Measurements from ENCODE around the gene ACHE.

Gene ACHE

GRCh38 chr7:100896732-100897608, 1.3 kb upstream of the ACHE start:
- no peak for DNase-seq (ENCODE audit: low read depth, low spot score)

GRCh38 chr7:100895956-100896731, 456 bp upstream of the ACHE start:
- no peak for DNase-seq (ENCODE audit: low read depth, low spot score)

- peak; percentile 46 for DNase-seq (ENCODE audit: low read depth, low spot score)
Observed at GRCh38 chr7:100894860-100895700, 608 bp downstream of the ACHE start.

- no peak for DNase-seq (ENCODE audit: low read depth, low spot score)
Observed at GRCh38 chr7:100893910-100894721, 1.6 kb downstream of the ACHE start.

- DNase-seq (ENCODE audit: low read depth, low spot score), result no peak
Observed at GRCh38 chr7:100893318-100893895, 2.3 kb downstream of the ACHE start.

- DNase-seq (ENCODE audit: low read depth, low spot score), result no peak
Observed at GRCh38 chr7:100892364-100893317, 3.0 kb downstream of the ACHE start.

GRCh38 chr7:100891568-100892247, 4.0 kb downstream of the ACHE start:
- DNase-seq (ENCODE audit: low read depth, low spot score), result no peak

GRCh38 chr7:100890653-100891567, 4.8 kb downstream of the ACHE start:
- DNase-seq (ENCODE audit: low read depth, low spot score), result no peak

- no peak for DNase-seq (ENCODE audit: low read depth, low spot score)
Observed at GRCh38 chr7:100888988-100889750, 6.5 kb downstream of the ACHE start, which contains the start of gene UFSP1. Gene UFSP1, minus strand, starts transcription at chr7:100889715. Its CDS starts 444 bp downstream, at chr7:100889271.

- no peak for DNase-seq (ENCODE audit: low read depth, low spot score)
Observed at GRCh38 chr7:100888291-100888987, 7.2 kb downstream of the ACHE start.

- DNase-seq (ENCODE audit: low read depth, low spot score), result no peak
Observed at GRCh38 chr7:100887516-100888290, 8.0 kb downstream of the ACHE start.

GRCh38 chr7:100886936-100887515, 8.7 kb downstream of the ACHE start:
- DNase-seq (ENCODE audit: low read depth, low spot score), result no peak

- no peak for DNase-seq (ENCODE audit: low read depth, low spot score)
Observed at GRCh38 chr7:100886142-100886935, 9.3 kb downstream of the ACHE start.

- DNase-seq (ENCODE audit: low read depth, low spot score), result no peak
Observed at GRCh38 chr7:100885440-100886141, 10.1 kb downstream of the ACHE start.

All from activated naive CD8-positive, alpha-beta T cell treated with anti-CD3 and anti-CD28 coated beads, Interleukin-2, amount 50 U/mL, for 16 hours (primary cell).